ENCODE measurements around the gene STX18. TPM values are rescaled to one million over a fixed set of nuclear protein-coding genes. Genes with fewer than 3 reads are reported as not detected.
A peak's percentile ranks its signal among the peaks of the same experiment; 100 is the strongest.

STX18 gene
- total and polyA plus RNA-seq, 2 of the 13 experiments (the other 11 are each of a cell fraction or from before 2014, with no cell fraction given), result 23.9 to 37.1 TPM

DNA sequence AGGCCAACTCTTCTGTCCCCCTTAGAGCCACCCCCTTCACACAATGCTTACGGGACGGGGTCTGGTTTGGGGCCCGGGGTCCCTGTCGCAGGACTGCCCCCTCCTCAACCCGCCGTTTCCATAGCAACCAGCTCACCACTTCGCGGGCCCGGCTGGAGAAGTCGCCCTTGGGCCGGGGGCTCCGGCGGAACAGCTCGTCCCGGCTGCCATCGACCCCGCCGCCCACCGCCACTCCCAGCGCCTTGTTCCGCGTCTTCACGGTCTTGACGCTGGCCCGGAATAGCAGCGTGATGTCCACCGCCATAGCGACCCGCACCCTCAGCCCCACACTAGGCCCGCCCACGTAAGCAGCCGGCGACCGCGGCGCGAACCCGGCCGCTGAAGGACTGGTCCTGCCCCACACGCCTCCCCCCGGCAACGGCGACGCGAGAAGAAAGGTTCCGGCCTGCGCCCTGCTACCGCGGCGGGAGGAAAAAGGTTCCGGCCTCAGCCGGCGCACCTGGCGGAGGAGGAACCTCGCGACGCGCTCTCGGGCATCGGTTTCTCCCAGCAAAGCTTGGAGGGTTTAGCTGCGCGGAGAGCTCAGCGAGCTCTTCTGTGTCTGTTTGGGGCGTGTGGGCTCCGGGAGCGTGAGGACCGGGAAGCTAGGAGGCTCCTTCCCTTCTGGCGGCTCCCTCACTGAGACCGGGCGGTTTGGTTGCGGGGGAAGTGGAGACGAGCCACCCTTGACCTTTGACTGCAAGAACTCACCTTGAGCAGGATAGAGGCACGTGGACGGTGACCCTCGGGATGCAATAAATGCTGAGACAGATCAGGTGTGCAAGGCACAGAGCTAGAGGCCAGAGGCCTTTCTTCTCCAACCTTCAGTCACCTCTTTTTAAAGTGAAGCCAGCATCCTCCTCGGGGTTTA, at the start of gene STX18 (continued):
- TF ChIP-seq, protein P1, sequence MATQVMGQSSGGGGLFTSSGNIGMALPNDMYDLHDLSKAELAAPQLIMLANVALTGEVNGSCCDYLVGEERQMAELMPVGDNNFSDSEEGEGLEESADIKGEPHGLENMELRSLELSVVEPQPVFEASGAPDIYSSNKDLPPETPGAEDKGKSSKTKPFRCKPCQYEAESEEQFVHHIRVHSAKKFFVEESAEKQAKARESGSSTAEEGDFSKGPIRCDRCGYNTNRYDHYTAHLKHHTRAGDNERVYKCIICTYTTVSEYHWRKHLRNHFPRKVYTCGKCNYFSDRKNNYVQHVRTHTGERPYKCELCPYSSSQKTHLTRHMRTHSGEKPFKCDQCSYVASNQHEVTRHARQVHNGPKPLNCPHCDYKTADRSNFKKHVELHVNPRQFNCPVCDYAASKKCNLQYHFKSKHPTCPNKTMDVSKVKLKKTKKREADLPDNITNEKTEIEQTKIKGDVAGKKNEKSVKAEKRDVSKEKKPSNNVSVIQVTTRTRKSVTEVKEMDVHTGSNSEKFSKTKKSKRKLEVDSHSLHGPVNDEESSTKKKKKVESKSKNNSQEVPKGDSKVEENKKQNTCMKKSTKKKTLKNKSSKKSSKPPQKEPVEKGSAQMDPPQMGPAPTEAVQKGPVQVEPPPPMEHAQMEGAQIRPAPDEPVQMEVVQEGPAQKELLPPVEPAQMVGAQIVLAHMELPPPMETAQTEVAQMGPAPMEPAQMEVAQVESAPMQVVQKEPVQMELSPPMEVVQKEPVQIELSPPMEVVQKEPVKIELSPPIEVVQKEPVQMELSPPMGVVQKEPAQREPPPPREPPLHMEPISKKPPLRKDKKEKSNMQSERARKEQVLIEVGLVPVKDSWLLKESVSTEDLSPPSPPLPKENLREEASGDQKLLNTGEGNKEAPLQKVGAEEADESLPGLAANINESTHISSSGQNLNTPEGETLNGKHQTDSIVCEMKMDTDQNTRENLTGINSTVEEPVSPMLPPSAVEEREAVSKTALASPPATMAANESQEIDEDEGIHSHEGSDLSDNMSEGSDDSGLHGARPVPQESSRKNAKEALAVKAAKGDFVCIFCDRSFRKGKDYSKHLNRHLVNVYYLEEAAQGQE (IDR thresholded peaks at IDR 0.05; ENCODE audit: borderline replicate concordance in 1 of 2, low read depth in 1 of 2, low read length in 2 of 2), result peak in 1 of 2 experiments; percentile 67; a peak in 1 of 4 replicates
- TF ChIP-seq SRY (CRISPR knock-in tag; IDR thresholded peaks at IDR 0.05) (peak; percentile 59; the same call in 1 of the 2 replicates), ZNF839 (CRISPR knock-in tag; IDR thresholded peaks at IDR 0.05; ENCODE audit: borderline replicate concordance) (peak; percentile 97), BRF2 (CRISPR knock-in tag; IDR thresholded peaks at IDR 0.05) (peak; percentile 97), SMAD3 (CRISPR knock-in tag; IDR thresholded peaks at IDR 0.05) (peak; percentile 90), KAT8 (CRISPR knock-in tag; IDR thresholded peaks at IDR 0.05) (peak; percentile 99), ZFP82 (CRISPR knock-in tag; IDR thresholded peaks at IDR 0.05; ENCODE audit: borderline replicate concordance) (peak; percentile 96; the same call in 1 of the 2 replicates), POLR2A (IDR thresholded peaks at IDR 0.05; ENCODE audit: insufficient read depth in 1 of 2, low read depth in 2 of 2, low read length in 2 of 2) (peak; percentile 70 to 81), DNMT3B (CRISPR knock-in tag; conservative IDR thresholded peaks at IDR 0.05) (peak; percentile 92), GATAD2A (CRISPR knock-in tag; IDR thresholded peaks at IDR 0.05) (peak; percentile 93), ZNF431 (CRISPR knock-in tag; IDR thresholded peaks at IDR 0.05; ENCODE audit: borderline replicate concordance, low read depth) (no peak; the same call in 1 of the 2 replicates), TBL1XR1 (IDR thresholded peaks at IDR 0.05; ENCODE audit: borderline replicate concordance, low read length, partially characterized antibody) (peak; percentile 72), BRCA1 (CRISPR knock-in tag; IDR thresholded peaks at IDR 0.05) (peak; percentile 88; the same call in 1 of the 2 replicates), FOXO1 (CRISPR knock-in tag; IDR thresholded peaks at IDR 0.05) (peak; percentile 93), ZNF329 (CRISPR knock-in tag; IDR thresholded peaks at IDR 0.05; ENCODE audit: low read depth) (peak; percentile 78; the same call in 1 of the 2 replicates), ZSCAN20 (CRISPR knock-in tag; IDR thresholded peaks at IDR 0.05; ENCODE audit: borderline replicate concordance) (no peak; the same call in 1 of the 2 replicates), NFE2L2 (IDR thresholded peaks at IDR 0.05; ENCODE audit: low read length) (no peak), BRD4 (CRISPR knock-in tag; IDR thresholded peaks at IDR 0.05) (peak; percentile 99)
- TF ChIP-seq, protein P2, sequence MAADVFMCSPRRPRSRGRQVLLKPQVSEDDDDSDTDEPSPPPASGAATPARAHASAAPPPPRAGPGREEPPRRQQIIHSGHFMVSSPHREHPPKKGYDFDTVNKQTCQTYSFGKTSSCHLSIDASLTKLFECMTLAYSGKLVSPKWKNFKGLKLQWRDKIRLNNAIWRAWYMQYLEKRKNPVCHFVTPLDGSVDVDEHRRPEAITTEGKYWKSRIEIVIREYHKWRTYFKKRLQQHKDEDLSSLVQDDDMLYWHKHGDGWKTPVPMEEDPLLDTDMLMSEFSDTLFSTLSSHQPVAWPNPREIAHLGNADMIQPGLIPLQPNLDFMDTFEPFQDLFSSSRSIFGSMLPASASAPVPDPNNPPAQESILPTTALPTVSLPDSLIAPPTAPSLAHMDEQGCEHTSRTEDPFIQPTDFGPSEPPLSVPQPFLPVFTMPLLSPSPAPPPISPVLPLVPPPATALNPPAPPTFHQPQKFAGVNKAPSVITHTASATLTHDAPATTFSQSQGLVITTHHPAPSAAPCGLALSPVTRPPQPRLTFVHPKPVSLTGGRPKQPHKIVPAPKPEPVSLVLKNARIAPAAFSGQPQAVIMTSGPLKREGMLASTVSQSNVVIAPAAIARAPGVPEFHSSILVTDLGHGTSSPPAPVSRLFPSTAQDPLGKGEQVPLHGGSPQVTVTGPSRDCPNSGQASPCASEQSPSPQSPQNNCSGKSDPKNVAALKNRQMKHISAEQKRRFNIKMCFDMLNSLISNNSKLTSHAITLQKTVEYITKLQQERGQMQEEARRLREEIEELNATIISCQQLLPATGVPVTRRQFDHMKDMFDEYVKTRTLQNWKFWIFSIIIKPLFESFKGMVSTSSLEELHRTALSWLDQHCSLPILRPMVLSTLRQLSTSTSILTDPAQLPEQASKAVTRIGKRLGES (CRISPR knock-in tag; IDR thresholded peaks at IDR 0.05; ENCODE audit: borderline replicate concordance), result no peak
- TF ChIP-seq, protein P3, sequence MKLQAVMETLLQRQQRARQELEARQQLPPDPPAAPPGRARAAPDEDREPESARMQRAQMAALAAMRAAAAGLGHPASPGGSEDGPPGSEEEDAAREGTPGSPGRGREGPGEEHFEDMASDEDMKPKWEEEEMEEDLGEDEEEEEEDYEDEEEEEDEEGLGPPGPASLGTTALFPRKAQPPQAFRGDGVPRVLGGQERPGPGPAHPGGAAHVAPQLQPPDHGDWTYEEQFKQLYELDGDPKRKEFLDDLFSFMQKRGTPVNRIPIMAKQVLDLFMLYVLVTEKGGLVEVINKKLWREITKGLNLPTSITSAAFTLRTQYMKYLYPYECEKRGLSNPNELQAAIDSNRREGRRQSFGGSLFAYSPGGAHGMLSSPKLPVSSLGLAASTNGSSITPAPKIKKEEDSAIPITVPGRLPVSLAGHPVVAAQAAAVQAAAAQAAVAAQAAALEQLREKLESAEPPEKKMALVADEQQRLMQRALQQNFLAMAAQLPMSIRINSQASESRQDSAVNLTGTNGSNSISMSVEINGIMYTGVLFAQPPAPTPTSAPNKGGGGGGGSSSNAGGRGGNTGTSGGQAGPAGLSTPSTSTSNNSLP (IDR thresholded peaks at IDR 0.05; ENCODE audit: low read depth, low read length), result peak; percentile 57; the same call in 1 of the 2 replicates

All from HepG2 (cell line).